Panc1 (cell line): ENCODE measurements around the gene TJP3. TPM values are rescaled to one million over a fixed set of nuclear protein-coding genes. Genes with fewer than 3 reads are reported as not detected.

ENCODE experiments used
- ATAC-seq: fragments of 200-7000 bp; cut with Tn5 transposase; 2 replicates; pipeline ENCODE4 v1.9.1; 2020; ENCODE audit warnings: mild to moderate bottlenecking, moderate library complexity
- BruUV-seq: library from RNA; stranded (reverse); fragments of 400-500 nt; replicated peaks from 2 replicates; lab custom pipeline; 2021; lab: Mats Ljungman, UMichigan
- CTCF ChIA-PET: fragments of 300-600 bp; sonication (Branson Sonifier 250); formaldehyde crosslinking; loops from one replicate; lab custom pipeline; 2022; ENCODE audit warnings: antibody characterized with exemption; lab: Charles Lee
- POLR2A ChIA-PET: fragments of 300-600 bp; sonication (Branson Sonifier 250); formaldehyde crosslinking; loops from one replicate; lab custom pipeline; 2022; ENCODE audit warnings: antibody characterized with exemption; lab: Charles Lee
- DNase-seq: peaks from one replicate; pipeline ENCODE4 v3.0.0-alpha.2; 2010; ENCODE audit warnings: low read depth, low spot score
- H3K27ac ChIP-seq: 2 replicates; pipeline ENCODE4 v1.5.1; 2011; ENCODE audit warnings: mild to moderate bottlenecking, low read length, inconsistent platforms
- H3K27me3 ChIP-seq: fragments of 200-500 bp; sonication (Bioruptor generic); 2 replicates; pipeline ENCODE4 v1.6.0; 2014; ENCODE audit warnings: low read length, inconsistent platforms; ENCODE audit not compliant: control insufficient read depth, insufficient read depth
- H3K36me3 ChIP-seq: fragments of 200-500 bp; sonication (Bioruptor generic); 2 replicates; pipeline ENCODE4 v1.5.1; 2014; ENCODE audit warnings: inconsistent platforms, mild to moderate bottlenecking, low read length, moderate library complexity; ENCODE audit not compliant: control insufficient read depth, insufficient read depth
- H3K4me1 ChIP-seq: 2 replicates; pipeline ENCODE4 v1.5.1; 2011; ENCODE audit warnings: inconsistent platforms, mild to moderate bottlenecking, low read length, moderate library complexity; ENCODE audit not compliant: control insufficient read depth, insufficient read depth
- H3K4me3 ChIP-seq, 2 experiments: 2 replicates each; pipeline ENCODE4 v1.5.1; 2011 to 2012; ENCODE audit warnings: low read depth in 2 of 2, low read length in 2 of 2, mild to moderate bottlenecking in 2 of 2, inconsistent platforms in 1 of 2, moderate library complexity in 1 of 2
- H3K9me3 ChIP-seq: fragments of 200-500 bp; sonication (Bioruptor generic); 2 replicates; pipeline ENCODE4 v1.5.1; 2014; ENCODE audit warnings: low read depth, mild to moderate bottlenecking, inconsistent platforms, low read length, moderate library complexity; ENCODE audit not compliant: control insufficient read depth, insufficient read depth
- POLR2AphosphoS5 ChIP-seq: IDR thresholded peaks from 2 replicates; pipeline ENCODE4 v1.6.1; 2012; ENCODE audit warnings: mild to moderate bottlenecking, low read depth, low read length, moderate library complexity
- REST ChIP-seq, 2 experiments: IDR thresholded peaks; 2 replicates each; pipeline ENCODE4 v1.6.1; 2011 to 2012; ENCODE audit warnings: low read depth in 2 of 2, control low read depth in 1 of 2, low read length in 1 of 2, mild to moderate bottlenecking in 1 of 2, moderate library complexity in 1 of 2; ENCODE audit not compliant: insufficient read depth in 1 of 2
- SIN3A ChIP-seq: IDR thresholded peaks from 2 replicates; pipeline ENCODE4 v1.6.1; 2012; ENCODE audit warnings: low read depth, mild to moderate bottlenecking, low read length, moderate library complexity, borderline replicate concordance; ENCODE audit not compliant: insufficient read depth
- TCF7L2 ChIP-seq: IDR thresholded peaks from 2 replicates; pipeline ENCODE4 v1.6.1; 2011; ENCODE audit warnings: mild to moderate bottlenecking, low read depth, low read length, inconsistent platforms
- in situ Hi-C: cut with HindIII; loops from 2 replicates; pipeline ENCODE4 v1.10.0; 2016; ENCODE audit warnings: low sequenced_read_pairs, low pct_unique_long_range_greater_than_20kb
- intact Hi-C: fragments of 100-400 bp; cut with micrococcal nuclease; formaldehyde crosslinking; loops from one replicate; pipeline ENCODE4 v1.10.0; 2022; ENCODE audit not compliant: unreplicated experiment
- total RNA-seq: library from RNA; stranded (reverse); gene quantifications from one replicate; pipeline ENCODE4 v1.2.1, GENCODE V29; 2021; ENCODE audit not compliant: unreplicated experiment
- TF ChIP-seq, protein P1 (sequence below): fragments of 450-650 bp; IDR thresholded peaks from 2 replicates; pipeline ENCODE4 v1.5.1; 2017; ENCODE audit warnings: mild to moderate bottlenecking

The TJP3 gene
- total RNA-seq, 1 experiment from 2014 or later: 2.7 TPM

DNA sequence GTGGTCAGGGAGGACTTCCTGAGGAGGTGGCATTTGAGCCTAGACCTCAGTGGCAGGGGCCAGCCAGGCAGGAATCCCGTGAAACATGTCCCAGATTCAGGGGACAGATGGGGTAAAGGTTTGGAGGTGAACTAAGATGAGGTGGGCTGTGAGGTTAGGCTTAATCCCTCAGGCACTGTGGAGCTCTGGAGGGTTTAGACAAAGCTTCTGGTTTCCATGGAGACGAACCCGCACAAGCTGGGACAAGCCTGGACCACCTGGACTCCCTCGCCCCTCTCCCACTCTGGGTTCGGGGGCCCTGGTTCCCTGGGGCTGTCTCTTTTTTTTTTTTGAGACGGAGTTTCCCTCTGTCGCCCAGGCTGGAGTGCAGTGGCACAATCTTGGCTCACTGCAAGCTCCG, 15.7 kb downstream of the TJP3 start:
- TF ChIP-seq POLR2AphosphoS5 (no peak), REST (IDR thresholded peaks at IDR 0.05; ENCODE audit: insufficient read depth in 1 of 2, low read depth in 2 of 2, low read length in 1 of 2) (no peak), SIN3A (no peak), TCF7L2 (no peak)
- TF ChIP-seq, protein P1, sequence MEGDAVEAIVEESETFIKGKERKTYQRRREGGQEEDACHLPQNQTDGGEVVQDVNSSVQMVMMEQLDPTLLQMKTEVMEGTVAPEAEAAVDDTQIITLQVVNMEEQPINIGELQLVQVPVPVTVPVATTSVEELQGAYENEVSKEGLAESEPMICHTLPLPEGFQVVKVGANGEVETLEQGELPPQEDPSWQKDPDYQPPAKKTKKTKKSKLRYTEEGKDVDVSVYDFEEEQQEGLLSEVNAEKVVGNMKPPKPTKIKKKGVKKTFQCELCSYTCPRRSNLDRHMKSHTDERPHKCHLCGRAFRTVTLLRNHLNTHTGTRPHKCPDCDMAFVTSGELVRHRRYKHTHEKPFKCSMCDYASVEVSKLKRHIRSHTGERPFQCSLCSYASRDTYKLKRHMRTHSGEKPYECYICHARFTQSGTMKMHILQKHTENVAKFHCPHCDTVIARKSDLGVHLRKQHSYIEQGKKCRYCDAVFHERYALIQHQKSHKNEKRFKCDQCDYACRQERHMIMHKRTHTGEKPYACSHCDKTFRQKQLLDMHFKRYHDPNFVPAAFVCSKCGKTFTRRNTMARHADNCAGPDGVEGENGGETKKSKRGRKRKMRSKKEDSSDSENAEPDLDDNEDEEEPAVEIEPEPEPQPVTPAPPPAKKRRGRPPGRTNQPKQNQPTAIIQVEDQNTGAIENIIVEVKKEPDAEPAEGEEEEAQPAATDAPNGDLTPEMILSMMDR: no peak
- POLR2A ChIA-PET: no interaction called here
- intact Hi-C loops (no loop called here), in situ Hi-C loops (no loop called here)
- H3K27ac ChIP-seq: no peak overlapping the region
- DNase-seq (no peak), ATAC-seq (no peak)
- no peaks in the 10 kb centered on the region for H3K9me3 ChIP-seq
- no peaks in the 10 kb centered on the region for H3K36me3 ChIP-seq
- BruUV-seq: no TSS peak
- H3K4me1 ChIP-seq: peaks cover 8% of the 10 kb centered on the region
- H3K27me3 ChIP-seq: no peaks in the 10 kb centered on the region
- H3K4me3 ChIP-seq: no peak overlapping the region
- CTCF ChIA-PET: interaction anchor here (0.5 kb wide), 1 partner anchor 15 kb away, joined by 3 read pairs; no protein-coding TSS in a partner anchor

- DNase-seq: no peak
- CTCF ChIA-PET: interaction anchor here (0.6 kb wide), 1 partner anchor 77 kb away, joined by 4 read pairs; no protein-coding TSS in a partner anchor
- TF ChIP-seq, protein P1: no peak
- TF ChIP-seq POLR2AphosphoS5 (no peak), SIN3A (no peak), TCF7L2 (no peak), REST (IDR thresholded peaks at IDR 0.05; ENCODE audit: insufficient read depth in 1 of 2, low read depth in 2 of 2, low read length in 1 of 2) (no peak)
- POLR2A ChIA-PET: no interaction called here
- Histone ChIP-seq H3K27ac (no peak overlapping the region), H3K4me1 (peaks cover 7% of the 10 kb centered on the region), H3K36me3 (no peaks in the 10 kb centered on the region), H3K27me3 (no peaks in the 10 kb centered on the region), H3K9me3 (no peaks in the 10 kb centered on the region), H3K4me3 (no peak overlapping the region)
- no peak for ATAC-seq
- in situ Hi-C loops (no loop called here), intact Hi-C loops (no loop called here)
- BruUV-seq: no TSS peak
Measured at GRCh38 chr19:3725121-3725520, 16.9 kb downstream of the TJP3 start.
